Uterus (tissue), 4 donors: ENCODE measurements around the gene GET3. TPM values are rescaled to one million over a fixed set of nuclear protein-coding genes. Genes with fewer than 3 reads are reported as not detected.

Experiments used
- DNase-seq, 2 donors: peaks; one replicate each; pipeline ENCODE4 v3.0.0-alpha.2; 2019 to 2020
- H3K27ac ChIP-seq, 2 donors: fragments of 200-600 bp; sonication (generic); 1 replicate in 1 of 2; 2 replicates in 1 of 2; pipeline ENCODE4 v1.5.1; 2016 to 2018
- H3K27me3 ChIP-seq, 2 donors: fragments of 200-600 bp; sonication (generic); one replicate each; pipeline ENCODE4 v1.5.1; 2018 to 2019; ENCODE audit warnings: control low read depth in 1 of 2
- H3K36me3 ChIP-seq, 2 donors: fragments of 200-600 bp; sonication (generic); one replicate each; pipeline ENCODE4 v1.5.1; 2019; ENCODE audit warnings: control low read depth in 1 of 2
- H3K4me1 ChIP-seq, 2 donors: fragments of 200-600 bp; sonication (generic); one replicate each; pipeline ENCODE4 v1.5.1; 2018 to 2019; ENCODE audit warnings: control low read depth in 1 of 2
- H3K4me3 ChIP-seq, 2 donors: fragments of 200-600 bp; sonication (generic); 1 replicate in 1 of 2; 2 replicates in 1 of 2; pipeline ENCODE4 v1.5.1; 2018 to 2019; ENCODE audit warnings: mild to moderate bottlenecking in 1 of 2
- H3K9me3 ChIP-seq, 2 donors: fragments of 200-600 bp; sonication (generic); one replicate each; pipeline ENCODE4 v1.5.1; 2019; ENCODE audit warnings: control low read depth in 1 of 2
- POLR2A ChIP-seq, 2 donors: fragments of 450-650 bp; IDR thresholded peaks; one replicate each; pipeline ENCODE4 v1.6.1; 2016; ENCODE audit warnings: antibody characterized with exemption in 2 of 2, mild to moderate bottlenecking in 1 of 2, moderate library complexity in 1 of 2
- intact Hi-C: fragments of 100-400 bp; cut with DNase I; formaldehyde crosslinking; loops from one replicate; pipeline ENCODE4 v1.15.1; 2023; ENCODE audit warnings: low total_unique reads
- total RNA-seq, 4 donors: library from RNA; depleted of rRNA in 3 of 4; stranded (reverse); fragments of >200 nt in 3 of 4; gene quantifications; one replicate each; pipeline versions ENCODE4 v1.1.0 to v1.2.4, GENCODE V29; 2014 to 2023
- TF ChIP-seq, protein P1 (sequence below), 4 experiments: fragments of 200-600 bp in 2 of 4; fragments of 450-650 bp in 2 of 4; sonication (generic) in 2 of 4; IDR thresholded peaks; one replicate each; pipeline ENCODE4 v1.5.1; 2016 to 2019; ENCODE audit warnings: antibody characterized with exemption in 4 of 4, mild to moderate bottlenecking in 2 of 4, moderate library complexity in 1 of 4
- donor health status: DM: yes; HTN: yes; CAD: no.

Gene GET3
- total RNA-seq, 4 donors from 2014 or later = 15.4 to 57.4 (median 36.4) TPM

DNA sequence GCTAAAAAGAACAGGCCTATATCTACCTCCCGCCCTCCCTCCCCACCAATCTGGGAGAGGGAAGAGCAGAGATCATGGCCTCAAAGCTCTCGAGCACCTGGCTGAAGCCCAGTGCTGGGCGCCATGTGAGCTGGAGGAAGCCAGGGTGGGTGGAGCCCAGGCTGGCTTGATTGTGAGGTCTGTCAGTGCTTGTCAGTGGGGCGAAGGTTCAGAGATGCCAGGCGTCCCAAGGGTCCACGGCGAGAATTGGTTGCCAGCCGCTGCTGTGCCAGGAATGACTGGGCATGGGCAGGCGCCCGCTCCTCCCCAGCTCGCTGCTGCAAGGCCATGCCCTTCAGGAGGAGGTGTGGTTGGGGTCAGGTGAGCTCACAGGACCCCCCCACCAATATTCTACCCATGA, 25.8 kb downstream of the GET3 start:
- no peaks in the 10 kb centered on the region for H3K9me3 ChIP-seq
- H3K36me3 ChIP-seq = no peaks in the 10 kb centered on the region
- TF ChIP-seq, protein P1, sequence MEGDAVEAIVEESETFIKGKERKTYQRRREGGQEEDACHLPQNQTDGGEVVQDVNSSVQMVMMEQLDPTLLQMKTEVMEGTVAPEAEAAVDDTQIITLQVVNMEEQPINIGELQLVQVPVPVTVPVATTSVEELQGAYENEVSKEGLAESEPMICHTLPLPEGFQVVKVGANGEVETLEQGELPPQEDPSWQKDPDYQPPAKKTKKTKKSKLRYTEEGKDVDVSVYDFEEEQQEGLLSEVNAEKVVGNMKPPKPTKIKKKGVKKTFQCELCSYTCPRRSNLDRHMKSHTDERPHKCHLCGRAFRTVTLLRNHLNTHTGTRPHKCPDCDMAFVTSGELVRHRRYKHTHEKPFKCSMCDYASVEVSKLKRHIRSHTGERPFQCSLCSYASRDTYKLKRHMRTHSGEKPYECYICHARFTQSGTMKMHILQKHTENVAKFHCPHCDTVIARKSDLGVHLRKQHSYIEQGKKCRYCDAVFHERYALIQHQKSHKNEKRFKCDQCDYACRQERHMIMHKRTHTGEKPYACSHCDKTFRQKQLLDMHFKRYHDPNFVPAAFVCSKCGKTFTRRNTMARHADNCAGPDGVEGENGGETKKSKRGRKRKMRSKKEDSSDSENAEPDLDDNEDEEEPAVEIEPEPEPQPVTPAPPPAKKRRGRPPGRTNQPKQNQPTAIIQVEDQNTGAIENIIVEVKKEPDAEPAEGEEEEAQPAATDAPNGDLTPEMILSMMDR (IDR thresholded peaks at IDR 0.05) = no peak
- H3K4me3 ChIP-seq = no peak overlapping the region
- no peak overlapping the region for H3K27ac ChIP-seq
- H3K27me3 ChIP-seq = no peaks in the 10 kb centered on the region
- no peaks in the 10 kb centered on the region for H3K4me1 ChIP-seq
- intact Hi-C loops = no loop called here
- DNase-seq = no peak

DNA sequence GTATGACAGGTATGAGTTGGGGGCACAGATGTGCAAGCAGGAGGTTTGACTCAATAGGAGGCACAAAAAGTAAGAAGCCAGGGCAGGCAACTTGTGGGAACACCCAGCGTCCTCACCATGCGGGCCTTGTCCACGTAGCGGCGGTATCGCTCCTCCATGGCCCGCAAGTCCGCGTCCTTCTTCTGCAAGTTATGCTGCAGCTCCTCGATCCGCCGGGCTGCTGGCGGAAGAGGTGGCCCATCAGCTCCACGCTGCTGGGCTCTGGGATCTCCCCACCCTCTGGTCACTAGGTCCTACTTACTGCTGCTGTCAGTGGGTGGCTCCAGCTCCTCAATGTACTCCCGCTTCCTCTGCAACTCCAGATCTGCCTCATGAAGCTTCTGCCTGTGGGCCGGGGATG, 27.4 kb downstream of the GET3 start:
- H3K27ac ChIP-seq = no peak overlapping the region
- intact Hi-C loops = loop anchor here (5.0 kb wide), 2 partner anchors 38 to 78 kb away; partner anchors contain the start of genes PRDX2 and THSD8
- TF ChIP-seq, protein P1 (IDR thresholded peaks at IDR 0.05) = no peak
- H3K27me3 ChIP-seq = no peaks in the 10 kb centered on the region
- DNase-seq = no peak
- H3K36me3 ChIP-seq = no peaks in the 10 kb centered on the region
- H3K4me3 ChIP-seq = no peak overlapping the region
- H3K4me1 ChIP-seq = no peaks in the 10 kb centered on the region
- no peaks in the 10 kb centered on the region for H3K9me3 ChIP-seq

- H3K27ac ChIP-seq = peak overlapping the region; percentile 56 to 59
- no peaks in the 10 kb centered on the region for H3K9me3 ChIP-seq
- no peaks in the 10 kb centered on the region for H3K27me3 ChIP-seq
- peak; percentile 29 to 30 for TF ChIP-seq POLR2A (IDR thresholded peaks at IDR 0.05)
- TF ChIP-seq, protein P1 (IDR thresholded peaks at IDR 0.05) = peak; percentile 95 to 98 (median 96)
- intact Hi-C loops = loop anchor here (5.0 kb wide), 2 partner anchors 36 to 76 kb away; partner anchors contain the start of genes PRDX2 and THSD8
- no peaks in the 10 kb centered on the region for H3K4me1 ChIP-seq
- H3K4me3 ChIP-seq = peak overlapping the region; percentile 32 to 42
- DNase-seq = peak; percentile 74 to 84
- H3K36me3 ChIP-seq = no peaks in the 10 kb centered on the region
These were observed 28.8 kb downstream of the GET3 start for GRCh38 chr19:12766051-12766521.

- H3K4me3 ChIP-seq = no peak overlapping the region
- no peak for DNase-seq
- intact Hi-C loops = loop anchor here (5.0 kb wide), 2 partner anchors 35 to 75 kb away; partner anchors contain the start of genes PRDX2 and THSD8
- H3K27ac ChIP-seq = no peak overlapping the region
- no peaks in the 10 kb centered on the region for H3K36me3 ChIP-seq
- TF ChIP-seq, protein P1 (IDR thresholded peaks at IDR 0.05) = no peak
- no peak for TF ChIP-seq POLR2A (IDR thresholded peaks at IDR 0.05)
- H3K9me3 ChIP-seq = no peaks in the 10 kb centered on the region
- H3K4me1 ChIP-seq = no peaks in the 10 kb centered on the region
- no peaks in the 10 kb centered on the region for H3K27me3 ChIP-seq
These were observed 29.9 kb downstream of the GET3 start for GRCh38 chr19:12767150-12767549.

- Histone ChIP-seq H3K36me3 (no peaks in the 10 kb centered on the region), H3K9me3 (no peaks in the 10 kb centered on the region), H3K4me3 (no peak overlapping the region), H3K4me1 (no peaks in the 10 kb centered on the region), H3K27ac (no peak overlapping the region), H3K27me3 (no peaks in the 10 kb centered on the region)
- no peak for DNase-seq
- intact Hi-C loops = loop anchor here (5.0 kb wide), 2 partner anchors 35 to 75 kb away; partner anchors contain the start of genes PRDX2 and THSD8
- no peak for TF ChIP-seq POLR2A (IDR thresholded peaks at IDR 0.05)
- TF ChIP-seq, protein P1 (IDR thresholded peaks at IDR 0.05) = no peak
These were observed 30.4 kb downstream of the GET3 start for GRCh38 chr19:12767666-12768065.
